Measurements from ENCODE around the gene BTBD9.

GRCh38 chr6:38364775-38365174, 275.0 kb downstream of the BTBD9 start:
- TF ChIP-seq POLR2A (IDR thresholded peaks at IDR 0.05) (no peak), CTCF (IDR thresholded peaks at IDR 0.05 in 4 of 5, conservative IDR thresholded peaks at IDR 0.05 in 1 of 5) (no peak)
